ENCODE results near the gene LRP1B.
"Not testable (repeated sequence)": the region's sequence is repeated elsewhere in the genome, so short reads cannot be mapped to it uniquely, and the experiment has no call there.

LRP1B gene

DNA sequence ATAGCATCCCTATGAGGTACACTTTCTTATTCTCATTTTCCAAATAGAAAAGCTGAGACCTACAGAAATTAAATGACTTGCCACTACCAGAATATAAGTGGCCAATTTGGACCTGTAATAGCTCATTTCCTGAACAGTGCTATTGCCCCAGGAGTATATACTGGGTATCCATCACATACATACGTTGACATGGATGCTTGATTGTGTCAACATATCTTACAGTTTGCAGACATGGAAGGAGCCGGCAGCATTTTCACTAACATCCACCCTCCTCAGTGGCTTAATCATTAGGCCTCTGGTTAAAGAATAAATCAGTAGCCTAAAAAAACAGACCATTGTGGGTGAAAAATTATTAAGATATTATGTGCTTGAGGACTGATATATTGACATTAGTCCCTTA lies 829.3 kb downstream of the LRP1B start:
- no peak for DNase-seq (ENCODE audit: low spot score)

DNA sequence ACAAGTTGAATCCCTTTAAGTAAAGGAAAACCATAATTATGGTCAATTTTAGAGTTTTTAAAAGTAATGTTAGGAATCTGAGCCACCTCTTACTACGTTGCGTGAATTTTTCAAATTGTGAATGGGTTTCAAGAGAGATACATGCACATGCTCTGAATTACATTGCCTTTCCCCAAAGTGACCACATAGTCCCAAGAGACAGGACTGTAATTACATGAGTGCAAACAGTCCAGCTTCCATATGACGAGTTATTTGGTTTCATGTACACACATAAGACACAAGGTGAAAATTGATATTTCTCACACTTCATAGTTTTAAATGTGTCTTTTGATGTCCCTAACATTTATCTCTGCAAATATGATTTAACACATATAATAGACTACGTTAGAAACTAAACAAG lies 850.8 kb downstream of the LRP1B start:
- no peak for DNase-seq (ENCODE audit: low spot score)

- no peak for DNase-seq (ENCODE audit: low spot score)
These were observed 859.5 kb downstream of the LRP1B start for GRCh38 chr2:141271346-141271745.

GRCh38 chr2:141264848-141265247 lies 866.0 kb downstream of the LRP1B start:
- no peak for DNase-seq (ENCODE audit: low spot score)

- DNase-seq (ENCODE audit: low spot score) = no peak
These were observed 869.9 kb downstream of the LRP1B start for GRCh38 chr2:141260911-141261310.

GRCh38 chr2:141259683-141260082 lies 871.1 kb downstream of the LRP1B start:
- no peak for DNase-seq (ENCODE audit: low spot score)

DNA sequence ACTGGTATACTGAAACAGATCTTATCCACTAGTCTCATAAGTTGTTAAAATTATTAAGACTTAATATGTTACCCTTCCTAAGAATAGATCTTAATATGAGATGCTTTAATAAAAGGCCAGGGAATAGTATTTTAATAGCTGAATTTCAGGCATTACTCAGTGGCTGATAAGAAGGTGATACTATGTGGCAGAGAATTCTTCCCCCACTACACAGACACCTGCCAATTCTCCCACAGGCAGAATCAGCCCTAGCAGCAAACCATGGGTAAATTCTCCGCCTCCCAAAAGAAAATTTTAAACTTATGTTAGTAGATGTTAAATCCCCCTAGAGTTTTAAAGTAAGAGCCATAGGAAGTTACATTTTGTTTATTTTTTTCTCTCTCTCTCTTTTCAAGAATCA lies 888.8 kb downstream of the LRP1B start:
- DNase-seq (ENCODE audit: low spot score) = no peak

GRCh38 chr2:141226560-141226959 lies 904.3 kb downstream of the LRP1B start:
- no peak for DNase-seq (ENCODE audit: low spot score)

DNA sequence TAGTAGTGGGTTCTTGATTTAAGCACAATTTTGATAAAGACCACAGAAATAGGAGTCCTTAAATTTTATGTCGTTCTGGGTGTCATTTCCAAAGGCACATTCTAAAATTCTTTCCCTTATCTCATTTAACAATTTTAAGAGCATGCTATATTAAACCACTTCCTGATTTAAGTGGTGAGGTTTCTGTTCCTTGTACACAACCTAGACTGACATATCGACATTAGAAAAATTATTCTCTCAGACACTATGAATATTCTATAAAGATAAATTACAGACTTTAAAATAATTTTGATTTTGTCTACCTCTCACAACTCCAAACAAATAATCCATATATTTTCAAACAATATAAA lies 923.8 kb downstream of the LRP1B start:
- DNase-seq (ENCODE audit: low spot score) = no peak

DNA sequence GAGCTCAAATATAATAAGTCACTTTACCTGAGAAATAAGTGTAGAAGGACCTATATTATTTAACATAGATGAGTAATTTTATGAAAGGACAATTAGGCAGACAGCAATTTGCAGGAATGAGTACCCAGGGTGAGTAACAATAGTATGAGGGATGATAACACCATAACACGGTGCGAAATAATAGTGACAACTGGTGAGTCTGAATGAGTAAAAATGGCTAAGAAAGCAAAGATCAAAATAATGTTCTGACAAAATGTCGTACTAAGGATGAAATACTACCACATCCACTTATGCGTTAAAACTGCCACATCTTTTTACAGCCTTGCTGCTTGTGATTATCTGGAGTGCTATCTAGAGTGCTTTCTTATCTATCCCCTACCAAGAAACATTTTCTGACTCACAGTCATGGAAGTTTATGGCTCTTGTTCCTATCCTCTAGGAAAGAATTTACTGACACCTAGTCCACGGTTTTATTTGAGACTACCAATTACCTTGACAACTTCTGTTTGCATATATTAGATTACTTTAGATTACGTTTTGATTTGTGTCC lies 929.7 kb downstream of the LRP1B start:
- no peak for DNase-seq (ENCODE audit: low spot score)

GRCh38 chr2:141200191-141200590 lies 930.6 kb downstream of the LRP1B start:
- no peak for DNase-seq (ENCODE audit: low spot score)

DNA sequence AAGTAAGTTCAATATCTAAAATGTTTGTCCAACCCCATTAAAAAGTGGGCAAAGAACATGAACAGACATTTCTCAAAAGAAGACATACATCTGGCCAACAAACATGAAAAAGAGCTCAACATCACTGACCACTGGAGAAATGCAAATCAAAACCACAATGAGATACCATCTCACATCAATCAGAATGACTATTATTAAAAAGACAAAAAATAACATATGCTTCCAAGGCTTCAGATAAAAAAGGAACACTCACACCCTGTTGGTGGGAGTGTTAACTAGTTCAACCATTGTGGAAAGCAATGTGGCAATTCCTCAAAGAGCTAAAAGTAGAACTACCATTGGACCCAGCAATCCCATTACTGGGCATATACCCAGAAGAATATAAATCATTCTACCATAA lies 931.1 kb downstream of the LRP1B start:
- DNase-seq (ENCODE audit: low spot score) = no peak

DNA sequence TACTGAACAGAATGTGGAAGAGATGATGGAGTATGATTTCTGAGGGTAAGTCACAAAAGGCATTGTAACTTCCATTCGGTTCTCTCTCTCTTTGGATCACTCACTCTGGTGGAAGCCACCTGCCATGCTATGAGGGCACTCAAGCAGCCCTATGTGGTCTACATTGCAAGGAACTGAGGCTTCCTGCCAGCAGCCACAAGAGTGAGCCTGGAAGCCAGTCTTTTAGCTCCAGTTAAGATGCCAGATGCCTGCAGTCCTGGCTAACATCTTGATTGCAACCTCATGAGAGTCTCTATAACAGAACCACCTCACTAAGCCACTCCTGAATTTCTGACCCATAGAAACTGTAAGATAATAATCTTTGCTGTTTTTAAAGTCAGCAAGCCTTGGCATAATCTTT lies 935.7 kb downstream of the LRP1B start:
- no peak for DNase-seq (ENCODE audit: low spot score)

- DNase-seq (ENCODE audit: low spot score) = no peak
These were observed 943.8 kb downstream of the LRP1B start for GRCh38 chr2:141187075-141187439.

DNA sequence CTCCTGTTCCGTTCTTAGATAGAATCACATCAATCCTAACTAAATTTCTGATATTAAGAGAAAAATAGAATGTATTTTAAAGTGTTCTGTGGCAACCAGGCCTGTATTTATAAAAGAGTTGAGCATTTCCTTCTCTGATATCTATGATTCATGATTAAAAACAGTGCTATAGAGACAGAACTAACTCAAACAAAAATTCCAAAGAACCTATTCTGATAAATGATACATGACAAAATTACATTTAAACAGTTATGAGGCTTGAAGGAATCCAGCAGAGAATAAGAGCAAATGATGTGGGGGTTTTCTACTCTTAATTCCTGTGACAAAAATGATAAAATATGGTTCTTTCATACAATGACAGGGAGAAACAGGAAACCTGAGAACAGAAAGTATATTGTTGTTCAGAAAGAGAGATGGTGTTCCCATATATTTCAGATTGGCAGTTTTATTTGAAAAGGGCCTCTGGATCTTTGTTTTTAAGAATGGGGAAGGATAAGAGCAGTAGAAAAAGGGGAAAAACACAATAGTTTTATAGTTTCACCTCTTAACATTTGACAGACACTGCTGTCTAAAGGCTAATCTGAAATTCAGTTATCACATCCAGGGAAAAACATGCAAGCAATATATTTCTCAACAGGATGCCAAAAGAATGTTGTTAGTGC lies 944.3 kb downstream of the LRP1B start:
- DNase-seq (ENCODE audit: low spot score) = no peak

GRCh38 chr2:141182246-141182645 lies 948.6 kb downstream of the LRP1B start:
- no peak for DNase-seq (ENCODE audit: low spot score)

- not testable (repeated sequence) for DNase-seq (ENCODE audit: low spot score)
These were observed 961.7 kb downstream of the LRP1B start for GRCh38 chr2:141169117-141169516.

DNA sequence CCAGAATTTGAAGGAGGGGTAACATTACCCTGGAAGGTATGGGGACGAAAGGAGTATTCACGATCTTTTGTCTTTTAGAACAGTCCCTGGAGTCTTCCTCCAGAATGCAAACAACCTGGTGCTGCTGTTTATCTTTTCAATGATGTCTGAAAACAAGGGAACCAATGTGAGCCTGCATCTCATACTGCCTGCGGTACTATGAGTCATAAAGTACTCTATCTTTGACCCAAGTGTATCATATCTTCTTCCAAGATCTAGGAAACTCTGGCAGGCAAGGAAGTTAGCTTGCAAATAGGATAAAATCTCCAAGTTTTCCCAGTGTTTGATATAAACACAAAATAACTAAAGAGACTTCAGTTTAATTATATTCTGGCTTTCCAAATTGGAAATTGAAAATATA lies 968.5 kb downstream of the LRP1B start:
- no peak for DNase-seq (ENCODE audit: low spot score)

GRCh38 chr2:141151611-141152286 lies 979.1 kb downstream of the LRP1B start:
- no peak for DNase-seq (ENCODE audit: low spot score)

DNA sequence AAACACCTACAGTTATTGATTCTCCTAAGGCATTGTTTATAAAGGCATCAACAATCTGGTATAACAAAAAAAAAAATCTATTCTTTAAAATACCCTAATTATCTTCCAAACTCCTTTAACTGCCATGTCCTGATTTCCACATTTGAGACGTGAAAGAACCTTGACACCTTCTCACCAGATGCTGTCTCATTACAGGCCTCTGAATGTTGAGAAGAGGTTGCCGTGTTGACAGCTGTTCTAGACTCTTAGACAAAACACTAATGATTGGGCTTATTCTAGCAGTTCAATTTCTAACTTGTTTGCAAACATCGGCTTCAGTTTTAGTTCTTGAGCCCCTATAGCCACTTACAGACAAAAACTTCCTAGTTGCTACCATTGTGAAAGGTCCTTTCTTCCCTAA lies 988.8 kb downstream of the LRP1B start:
- DNase-seq (ENCODE audit: low spot score) = no peak

GRCh38 chr2:141137122-141137693 lies 993.6 kb downstream of the LRP1B start:
- no peak for DNase-seq (ENCODE audit: low spot score)

DNA sequence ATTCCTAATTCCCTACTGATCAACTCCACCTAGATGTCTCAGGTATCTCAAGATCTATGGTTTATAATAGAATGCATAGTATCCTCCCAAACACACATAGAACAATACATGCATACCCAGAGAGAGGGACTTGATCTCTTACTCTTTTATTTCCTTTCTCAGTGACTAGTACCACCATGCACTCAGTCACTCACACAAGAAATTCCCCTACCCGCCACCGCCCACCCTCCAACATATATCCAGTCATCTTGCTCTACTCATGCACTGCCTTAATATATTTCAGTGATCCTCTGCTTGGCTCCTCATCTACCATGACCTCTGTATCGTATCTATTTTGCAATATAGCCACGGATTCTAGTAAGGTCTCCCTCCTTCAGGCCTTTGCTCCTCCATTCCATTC lies 996.9 kb downstream of the LRP1B start:
- DNase-seq (ENCODE audit: low spot score) = no peak

- no peak for DNase-seq (ENCODE audit: low spot score)
These were observed 1005.4 kb downstream of the LRP1B start for GRCh38 chr2:141125432-141125831.

DNA sequence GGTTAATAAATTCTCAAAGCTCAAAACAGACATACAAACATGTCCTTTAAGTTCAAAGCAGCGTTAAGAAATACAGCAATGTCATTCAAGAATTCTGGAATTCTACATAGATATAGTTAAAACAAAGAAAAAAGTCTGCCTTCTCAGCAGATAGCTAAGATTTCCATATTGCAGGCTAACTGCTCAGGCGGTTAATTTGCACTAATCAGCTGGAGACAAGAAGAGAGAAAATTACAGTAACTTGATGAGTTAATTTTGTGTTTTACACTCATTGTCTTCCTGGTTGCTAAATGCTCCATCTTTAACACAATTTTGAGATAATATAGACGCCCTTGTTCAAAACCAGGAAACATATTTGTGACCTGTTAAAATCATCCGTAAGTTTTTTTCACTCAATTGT lies 1012.0 kb downstream of the LRP1B start:
- DNase-seq (ENCODE audit: low spot score) = no peak

All from CD4-positive, alpha-beta T cell treated with Interleukin-2 at 100 ng/mL for 4 hours (primary cell).